Measurements from ENCODE around the gene DOK3.

Gene DOK3

DNA sequence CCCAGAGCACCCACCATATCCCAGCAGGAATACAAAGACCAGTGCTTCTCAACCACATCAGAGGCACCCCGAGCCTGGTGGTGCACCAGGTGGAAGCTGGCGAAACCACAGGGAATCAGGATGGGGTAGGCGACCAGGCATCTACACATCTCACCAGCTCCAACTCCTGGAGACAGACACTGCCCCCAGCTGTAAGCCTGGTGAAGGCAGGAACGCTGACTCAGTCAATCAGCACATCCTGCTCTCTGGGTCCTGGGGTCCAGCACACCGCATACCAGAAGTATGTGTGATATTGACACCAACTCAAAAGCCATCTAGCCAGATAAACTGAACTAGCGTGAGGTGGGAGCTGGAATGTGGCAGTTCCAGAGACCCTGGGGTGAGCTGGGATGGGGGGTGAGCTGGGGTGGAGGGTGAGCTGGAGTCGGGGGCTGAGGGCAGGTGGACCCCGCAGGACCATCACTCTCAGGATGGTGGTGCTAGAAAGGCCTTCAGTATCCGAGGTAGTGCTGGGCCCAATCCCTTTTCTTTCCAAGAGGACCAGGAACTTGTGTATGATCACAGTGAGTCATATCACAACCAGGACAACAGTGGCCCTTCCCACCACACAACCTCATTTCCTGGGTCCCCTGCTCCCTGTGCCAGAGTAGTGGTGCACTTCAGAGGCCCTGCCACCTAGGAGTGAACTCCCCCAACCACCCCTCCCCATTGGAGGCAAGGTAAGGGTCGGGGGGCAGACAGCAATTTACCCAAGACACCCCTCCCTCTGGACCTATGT, 38.7 kb downstream of the DOK3 start:
- TF ChIP-seq, protein P1, sequence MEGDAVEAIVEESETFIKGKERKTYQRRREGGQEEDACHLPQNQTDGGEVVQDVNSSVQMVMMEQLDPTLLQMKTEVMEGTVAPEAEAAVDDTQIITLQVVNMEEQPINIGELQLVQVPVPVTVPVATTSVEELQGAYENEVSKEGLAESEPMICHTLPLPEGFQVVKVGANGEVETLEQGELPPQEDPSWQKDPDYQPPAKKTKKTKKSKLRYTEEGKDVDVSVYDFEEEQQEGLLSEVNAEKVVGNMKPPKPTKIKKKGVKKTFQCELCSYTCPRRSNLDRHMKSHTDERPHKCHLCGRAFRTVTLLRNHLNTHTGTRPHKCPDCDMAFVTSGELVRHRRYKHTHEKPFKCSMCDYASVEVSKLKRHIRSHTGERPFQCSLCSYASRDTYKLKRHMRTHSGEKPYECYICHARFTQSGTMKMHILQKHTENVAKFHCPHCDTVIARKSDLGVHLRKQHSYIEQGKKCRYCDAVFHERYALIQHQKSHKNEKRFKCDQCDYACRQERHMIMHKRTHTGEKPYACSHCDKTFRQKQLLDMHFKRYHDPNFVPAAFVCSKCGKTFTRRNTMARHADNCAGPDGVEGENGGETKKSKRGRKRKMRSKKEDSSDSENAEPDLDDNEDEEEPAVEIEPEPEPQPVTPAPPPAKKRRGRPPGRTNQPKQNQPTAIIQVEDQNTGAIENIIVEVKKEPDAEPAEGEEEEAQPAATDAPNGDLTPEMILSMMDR (conservative IDR thresholded peaks at IDR 0.05; ENCODE audit: low read depth, low read length), result peak; percentile 48
- H3K4me3 ChIP-seq (ENCODE audit: low read depth, low read length), result peak overlapping the region; percentile 83
- peak; percentile 84 for DNase-seq (ENCODE audit: low read depth)

DNA sequence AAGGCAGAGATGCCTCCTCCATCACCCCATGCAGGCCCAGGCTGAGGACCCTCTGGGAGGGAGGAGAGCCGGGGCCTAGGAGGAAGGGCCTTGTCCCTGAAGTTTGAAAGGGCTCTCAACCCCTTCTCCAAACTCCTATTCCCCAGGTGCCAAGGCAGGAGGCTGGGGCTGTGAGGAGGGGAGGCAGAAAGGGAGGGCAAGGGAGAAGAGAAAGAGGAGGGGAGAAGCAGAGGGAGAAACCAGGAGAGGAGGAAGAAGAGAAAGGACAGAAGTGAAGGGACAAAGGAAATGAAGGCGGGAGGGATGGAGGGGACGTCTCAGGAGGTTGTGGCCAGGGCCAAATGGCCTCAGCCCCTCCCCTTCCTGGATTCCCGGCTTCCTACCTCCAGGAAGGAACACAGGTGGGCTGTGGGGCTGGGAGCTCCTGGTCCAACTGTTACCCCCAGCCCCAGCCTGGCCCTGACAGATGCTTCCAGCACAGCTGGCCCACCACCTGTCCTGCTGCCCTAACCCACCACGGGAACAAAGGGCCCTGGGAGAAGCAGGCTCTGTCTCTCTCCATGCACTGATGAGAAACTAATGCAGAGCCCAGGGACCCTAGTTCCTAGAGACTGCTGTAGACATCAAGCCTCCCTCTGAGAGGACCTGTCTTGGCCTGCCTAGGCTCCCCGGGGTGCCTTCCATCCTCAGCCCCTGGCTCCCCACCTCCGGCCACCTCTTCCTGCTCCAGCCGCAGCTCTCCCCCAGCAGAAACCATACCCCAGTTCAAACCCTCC, 39.7 kb downstream of the DOK3 start:
- DNase-seq (ENCODE audit: low read depth), result no peak
- TF ChIP-seq, protein P1 (conservative IDR thresholded peaks at IDR 0.05; ENCODE audit: low read depth, low read length), result no peak
- H3K4me3 ChIP-seq (ENCODE audit: low read depth, low read length), result peak overlapping the region; percentile 83

DNA sequence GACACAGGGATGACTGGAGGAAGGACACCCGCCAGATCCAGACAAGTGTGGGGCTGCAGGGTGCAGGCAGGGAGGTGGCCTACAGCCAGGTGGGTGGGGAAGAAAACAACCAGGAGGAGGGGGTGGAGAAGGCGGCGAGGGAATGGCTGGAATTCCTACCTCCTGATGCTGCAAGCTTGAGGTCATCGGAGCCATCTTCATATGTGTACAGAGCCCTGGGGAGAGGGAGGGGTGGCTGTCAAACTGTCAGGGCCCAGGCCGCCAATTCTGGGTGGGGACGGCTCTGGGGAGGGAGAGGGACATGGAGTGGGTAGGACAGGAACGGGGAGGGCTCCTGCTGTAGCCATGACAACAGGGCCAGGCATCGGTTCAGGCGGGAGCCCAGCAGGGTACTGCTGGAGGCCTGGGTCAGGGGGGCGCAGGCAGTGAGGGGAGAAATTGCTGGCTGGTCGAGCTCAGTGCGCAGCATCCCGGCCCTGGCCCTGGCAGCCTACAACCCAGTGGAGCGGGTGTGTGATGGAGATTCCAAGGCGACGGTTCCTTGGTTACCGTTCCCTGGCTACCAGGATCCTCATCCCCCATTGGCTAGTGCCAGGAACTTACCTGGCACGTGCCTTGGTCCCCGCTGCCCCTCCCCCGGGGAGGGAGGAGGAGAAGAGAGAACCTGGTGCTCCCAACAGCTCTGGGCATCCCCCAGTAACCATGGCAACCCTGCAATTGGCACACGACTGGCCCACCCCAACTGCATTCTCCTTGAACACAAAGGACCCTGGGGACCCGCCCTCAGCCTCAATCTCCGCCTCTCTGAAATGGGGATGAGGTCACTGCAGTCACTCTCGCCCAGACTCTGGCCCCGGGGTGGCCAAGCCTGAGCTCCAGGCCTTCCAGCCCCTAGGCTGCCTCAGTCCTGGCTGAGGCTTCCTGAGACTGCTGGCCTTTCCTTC, 40.7 kb downstream of the DOK3 start:
- peak; percentile 83 for DNase-seq (ENCODE audit: low read depth)
- TF ChIP-seq, protein P1 (conservative IDR thresholded peaks at IDR 0.05; ENCODE audit: low read depth, low read length), result no peak
- H3K4me3 ChIP-seq (ENCODE audit: low read depth, low read length), result no peak overlapping the region

DNA sequence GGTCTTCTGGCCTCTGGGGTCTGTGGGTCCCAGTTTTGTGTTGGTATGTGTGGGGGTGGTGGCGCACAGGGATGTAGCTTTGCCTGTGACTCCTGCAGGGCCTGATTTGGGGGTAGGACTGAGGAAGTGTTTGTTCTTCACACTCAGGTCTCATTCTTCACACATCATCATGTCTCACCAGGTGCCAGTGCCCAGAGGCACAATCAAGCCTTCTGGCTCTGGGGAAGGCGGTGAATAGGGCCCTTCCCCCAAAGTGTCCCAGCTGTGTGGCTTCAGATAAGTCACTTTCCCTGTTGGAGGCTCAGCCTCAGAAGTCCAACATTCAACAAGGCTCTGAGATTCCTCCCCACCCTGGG, 41.3 kb downstream of the DOK3 start:
- no peak for DNase-seq (ENCODE audit: low read depth)
- TF ChIP-seq, protein P1 (conservative IDR thresholded peaks at IDR 0.05; ENCODE audit: low read depth, low read length), result no peak
- no peak overlapping the region for H3K4me3 ChIP-seq (ENCODE audit: low read depth, low read length)

DNA sequence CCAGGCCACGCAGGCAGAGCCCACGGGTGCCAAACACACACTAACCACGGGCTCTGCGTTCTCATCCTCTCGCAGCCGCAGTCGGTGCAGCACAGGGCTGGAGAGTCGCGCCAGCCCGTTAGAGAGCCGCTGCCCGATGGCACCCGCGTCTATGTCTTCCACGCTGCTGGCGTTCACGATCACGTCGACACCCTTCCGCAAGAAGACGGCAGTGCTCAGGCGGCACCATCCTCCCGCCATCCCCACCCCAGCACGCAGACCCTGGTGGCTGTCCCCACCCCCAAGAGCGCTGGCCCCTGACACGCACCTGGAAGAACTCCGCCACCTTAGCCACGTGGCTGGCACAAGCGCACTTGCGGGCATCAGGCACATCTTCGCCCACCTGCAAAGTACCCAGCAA, 42.2 kb downstream of the DOK3 start:
- TF ChIP-seq, protein P1 (conservative IDR thresholded peaks at IDR 0.05; ENCODE audit: low read depth, low read length), result no peak
- DNase-seq (ENCODE audit: low read depth), result no peak
- no peak overlapping the region for H3K4me3 ChIP-seq (ENCODE audit: low read depth, low read length)

DNA sequence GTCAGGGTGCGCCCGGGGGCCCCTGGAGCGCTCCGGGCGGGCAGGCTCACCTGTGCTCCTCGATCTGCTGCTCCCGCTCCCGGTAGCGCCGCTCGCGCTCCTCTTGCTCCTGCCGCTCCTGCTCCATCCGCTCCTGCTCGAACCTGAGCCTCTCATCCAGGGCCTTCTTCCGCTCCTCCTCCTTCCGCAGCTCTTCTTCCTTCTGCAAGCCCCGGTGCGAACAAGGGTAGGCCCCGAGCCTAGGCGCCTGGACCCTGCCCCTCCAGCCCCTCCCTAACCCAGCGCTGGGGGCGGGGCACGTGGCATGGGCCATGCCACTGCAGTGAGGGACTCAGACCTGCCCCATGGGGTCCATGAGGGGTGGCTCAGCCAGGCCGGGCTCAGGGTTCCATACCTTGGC, 42.8 kb downstream of the DOK3 start:
- TF ChIP-seq, protein P1 (conservative IDR thresholded peaks at IDR 0.05; ENCODE audit: low read depth, low read length), result no peak
- DNase-seq (ENCODE audit: low read depth), result no peak
- H3K4me3 ChIP-seq (ENCODE audit: low read depth, low read length), result no peak overlapping the region

All from choroid plexus epithelial cell (primary cell).